H9 (cell line): ENCODE data around the gene IL18R1. TPM values are rescaled to one million over a fixed set of nuclear protein-coding genes. Genes with fewer than 3 reads are reported as not detected.

Experiments used
- DNase-seq: peaks from one replicate; pipeline ENCODE4 v3.0.0-alpha.2; 2017
- H2AFZ ChIP-seq: one replicate; pipeline ENCODE4 v1.6.1; 2013; ENCODE audit warnings: mild to moderate bottlenecking, low read length, control low read depth, moderate library complexity
- H2AK5ac ChIP-seq: 2 replicates; pipeline ENCODE4 v1.6.1; 2013; ENCODE audit warnings: low read length, control low read depth, mixed read lengths; ENCODE audit not compliant: insufficient read length
- H2BK120ac ChIP-seq: one replicate; pipeline ENCODE4 v1.6.1; 2013; ENCODE audit warnings: low read depth, mild to moderate bottlenecking, low read length, control low read depth, inconsistent platforms; ENCODE audit not compliant: poor library complexity, severe bottlenecking
- H2BK12ac ChIP-seq: 2 replicates; pipeline ENCODE4 v1.6.1; 2013; ENCODE audit warnings: low read length, control low read depth, mixed read lengths, low read depth; ENCODE audit not compliant: insufficient read length
- H2BK15ac ChIP-seq: 2 replicates; pipeline ENCODE4 v1.6.1; 2013; ENCODE audit warnings: low read depth, low read length, control low read depth
- H2BK20ac ChIP-seq: one replicate; pipeline ENCODE4 v1.6.1; 2013; ENCODE audit warnings: low read depth, mild to moderate bottlenecking, low read length, control low read depth, inconsistent platforms; ENCODE audit not compliant: poor library complexity, severe bottlenecking
- H2BK5ac ChIP-seq: 2 replicates; pipeline ENCODE4 v1.6.1; 2013; ENCODE audit warnings: low read length, control low read depth, mixed read lengths; ENCODE audit not compliant: insufficient read length
- H3K14ac ChIP-seq: 2 replicates; pipeline ENCODE4 v1.6.1; 2013; ENCODE audit warnings: low read length, control low read depth; ENCODE audit not compliant: insufficient read depth
- H3K18ac ChIP-seq: 2 replicates; pipeline ENCODE4 v1.6.1; 2013; ENCODE audit warnings: low read depth, mild to moderate bottlenecking, mixed read lengths, low read length, control low read depth; ENCODE audit not compliant: insufficient read length
- H3K23ac ChIP-seq: 2 replicates; pipeline ENCODE4 v1.6.1; 2013; ENCODE audit warnings: low read length, control low read depth, mixed read lengths, low read depth; ENCODE audit not compliant: insufficient read length
- H3K23me2 ChIP-seq: 2 replicates; pipeline ENCODE4 v1.6.1; 2013; ENCODE audit warnings: low read depth, mild to moderate bottlenecking, mixed read lengths, low read length, control low read depth; ENCODE audit not compliant: insufficient read length, poor library complexity, severe bottlenecking
- H3K27ac ChIP-seq: 2 replicates; pipeline ENCODE4 v1.5.1; 2013; ENCODE audit warnings: low read length, control low read depth, mixed read lengths, low read depth; ENCODE audit not compliant: insufficient read length
- H3K27me3 ChIP-seq: 2 replicates; pipeline ENCODE4 v1.6.1; 2013; ENCODE audit warnings: low read length, control low read depth, inconsistent platforms; ENCODE audit not compliant: insufficient read depth
- H3K4ac ChIP-seq: 2 replicates; pipeline ENCODE4 v1.6.1; 2013; ENCODE audit warnings: low read depth, mild to moderate bottlenecking, control low read depth, inconsistent platforms, low read length, moderate library complexity
- H3K4me1 ChIP-seq: 2 replicates; pipeline ENCODE4 v1.6.1; 2013; ENCODE audit warnings: low read length, control low read depth, inconsistent platforms; ENCODE audit not compliant: insufficient read depth
- H3K4me2 ChIP-seq: 2 replicates; pipeline ENCODE4 v1.6.1; 2013; ENCODE audit warnings: low read length, control low read depth, mixed read lengths; ENCODE audit not compliant: insufficient read length, insufficient read depth
- H3K56ac ChIP-seq: 2 replicates; pipeline ENCODE4 v1.6.1; 2013; ENCODE audit warnings: low read depth, mild to moderate bottlenecking, mixed read lengths, low read length, control low read depth; ENCODE audit not compliant: insufficient read length
- H3K79me1 ChIP-seq: 2 replicates; pipeline ENCODE4 v1.6.1; 2013; ENCODE audit warnings: low read depth, mild to moderate bottlenecking, moderate library complexity, low read length, control low read depth, inconsistent platforms; ENCODE audit not compliant: insufficient read depth, poor library complexity, severe bottlenecking
- H3K79me2 ChIP-seq: 2 replicates; pipeline ENCODE4 v1.6.1; 2013; ENCODE audit warnings: low read length, control low read depth, inconsistent platforms; ENCODE audit not compliant: insufficient read depth
- H3K9ac ChIP-seq: 2 replicates; pipeline ENCODE4 v1.6.1; 2013; ENCODE audit warnings: low read length, control low read depth, mixed read lengths; ENCODE audit not compliant: insufficient read length; ENCODE audit errors: extremely low read depth
- H3K9me3 ChIP-seq: one replicate; pipeline ENCODE4 v1.6.1; 2013; ENCODE audit warnings: low read depth, low read length, inconsistent platforms; ENCODE audit not compliant: control insufficient read depth
- H3T11ph ChIP-seq: one replicate; pipeline ENCODE4 v1.6.1; 2013; ENCODE audit warnings: mild to moderate bottlenecking, low read length, control low read depth, inconsistent platforms
- H4K20me1 ChIP-seq: one replicate; pipeline ENCODE4 v1.6.1; 2013; ENCODE audit not compliant: control insufficient read depth, insufficient read length, insufficient read depth
- H4K5ac ChIP-seq: 2 replicates; pipeline ENCODE4 v1.6.1; 2013; ENCODE audit warnings: low read depth, mild to moderate bottlenecking, mixed read lengths, low read length, control low read depth; ENCODE audit not compliant: insufficient read length
- H4K8ac ChIP-seq: replicated peaks from 2 replicates; pipeline ENCODE4 v1.6.1; 2013; ENCODE audit warnings: low read length, control low read depth, mixed read lengths, low read depth; ENCODE audit not compliant: insufficient read length
- H4K91ac ChIP-seq: 2 replicates; pipeline ENCODE4 v1.6.1; 2013; ENCODE audit warnings: low read depth, mild to moderate bottlenecking, moderate library complexity, mixed read lengths, low read length, control low read depth; ENCODE audit not compliant: insufficient read length
- H3K27ac Mint-ChIP-seq, 3 experiments: 2 replicates in 2 of 3; 3 replicates in 1 of 3; pipeline ENCODE4 v1.8.0; 2020 to 2021; ENCODE audit warnings: mixed read lengths in 3 of 3, mild to moderate bottlenecking in 1 of 3, moderate library complexity in 1 of 3
- H3K27me3 Mint-ChIP-seq: 2 replicates; pipeline ENCODE4 v1.8.0; 2021; ENCODE audit warnings: low read depth, mild to moderate bottlenecking, moderate library complexity, mixed read lengths
- H3K36me3 Mint-ChIP-seq, 3 experiments: 2 replicates in 2 of 3; 3 replicates in 1 of 3; pipeline ENCODE4 v1.8.0; 2020 to 2021; ENCODE audit warnings: low read depth in 3 of 3, mixed read lengths in 3 of 3; ENCODE audit not compliant: insufficient read depth in 1 of 3
- H3K4me1 Mint-ChIP-seq, 2 experiments: 2 replicates each; pipeline ENCODE4 v1.8.0; 2020; ENCODE audit warnings: mixed read lengths in 2 of 2
- H3K4me3 Mint-ChIP-seq, 2 experiments: 2 replicates in 1 of 2; 3 replicates in 1 of 2; pipeline ENCODE4 v1.8.0; 2020 to 2021; ENCODE audit warnings: mild to moderate bottlenecking in 2 of 2, mixed read lengths in 2 of 2, moderate library complexity in 1 of 2
- H3K9me3 Mint-ChIP-seq, 2 experiments: 2 replicates in 1 of 2; 3 replicates in 1 of 2; pipeline ENCODE4 v1.8.0; 2020; ENCODE audit warnings: mild to moderate bottlenecking in 2 of 2, mixed read lengths in 2 of 2, moderate library complexity in 1 of 2
- WGBS: extraction: QIAGEN DNeasy Blood & Tissue Kit; methylation state at CpG from one replicate; pipeline ENCODE4 v1.1.7; 2013; ENCODE audit warnings: missing lambda C conversion rate, low lambda C conversion rate, mixed read lengths; ENCODE audit not compliant: insufficient read length; ENCODE audit errors: extremely low coverage; 5-methylcytosine and 5-hydroxymethylcytosine counted together
- total RNA-seq: library from RNA; stranded (reverse); gene quantifications from 2 replicates; pipeline ENCODE4 v1.2.1, GENCODE V29; 2021
- TF ChIP-seq, protein P1 (sequence below): fragments of 200-600 bp; sonication (generic); conservative IDR thresholded peaks from 3 replicates; pipeline ENCODE4 v1.8.0; 2021; ENCODE audit warnings: antibody characterized with exemption, mild to moderate bottlenecking

IL18R1 gene
- total RNA-seq, 1 experiment from 2014 or later, result not detected

DNA sequence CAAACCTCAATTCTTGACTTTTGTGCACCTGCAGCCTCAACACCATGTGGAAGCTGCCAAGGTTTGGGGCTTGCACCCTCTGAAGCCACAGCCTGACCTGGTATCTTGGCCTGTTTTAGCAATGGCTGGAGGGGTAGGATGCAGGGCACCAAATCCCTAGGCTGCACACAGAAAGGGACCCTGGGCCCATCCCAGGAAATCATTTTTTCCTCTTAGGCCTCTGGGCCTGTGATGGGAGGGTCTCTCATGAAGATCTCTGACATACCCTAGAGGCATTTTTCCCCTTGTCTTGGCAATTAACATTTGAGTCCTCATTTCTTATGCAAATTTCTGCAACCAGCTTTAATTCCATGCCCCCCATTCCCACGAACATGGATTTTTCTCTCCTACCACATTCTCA, 10.2 kb downstream of the IL18R1 start:
- no peak overlapping the region for H4K5ac ChIP-seq
- no peak overlapping the region for H3T11ph ChIP-seq
- H2BK20ac ChIP-seq, result no peak overlapping the region
- Mint-ChIP-seq H3K36me3 (peaks cover 5 to 24% (median 19%) of the 10 kb centered on the region in 3 experiments), H3K9me3 (peaks cover 28 to 30% of the 10 kb centered on the region in 2 experiments), H3K27ac (no peak overlapping the region), H3K4me3 (no peak overlapping the region), H3K4me1 (peaks cover 6% of the 10 kb centered on the region in 2 experiments), H3K27me3 (peaks cover 2% of the 10 kb centered on the region)
- no peaks in the 10 kb centered on the region for H3K79me1 ChIP-seq
- H3K14ac ChIP-seq, result no peak overlapping the region
- no peak overlapping the region for H3K27ac ChIP-seq
- H3K9ac ChIP-seq, result no peak overlapping the region
- H3K23me2 ChIP-seq, result no peaks in the 10 kb centered on the region
- no peak overlapping the region for H2BK12ac ChIP-seq
- no peak overlapping the region for H2BK120ac ChIP-seq
- H3K4me2 ChIP-seq, result no peak overlapping the region
- peaks cover 16% of the 10 kb centered on the region for H3K9me3 ChIP-seq
- no peak overlapping the region for H4K8ac ChIP-seq
- H2AFZ ChIP-seq, result no peak overlapping the region
- no peak overlapping the region for H3K23ac ChIP-seq
- no peaks in the 10 kb centered on the region for H3K79me2 ChIP-seq
- H2AK5ac ChIP-seq, result no peak overlapping the region
- no CpG with 5 or more reads among the region's 1 CpG for WGBS
- H2BK15ac ChIP-seq, result no peak overlapping the region
- peaks cover 2% of the 10 kb centered on the region; the same call in 1 of the 2 replicates for H3K4me1 ChIP-seq
- no peak for DNase-seq
- TF ChIP-seq, protein P1, sequence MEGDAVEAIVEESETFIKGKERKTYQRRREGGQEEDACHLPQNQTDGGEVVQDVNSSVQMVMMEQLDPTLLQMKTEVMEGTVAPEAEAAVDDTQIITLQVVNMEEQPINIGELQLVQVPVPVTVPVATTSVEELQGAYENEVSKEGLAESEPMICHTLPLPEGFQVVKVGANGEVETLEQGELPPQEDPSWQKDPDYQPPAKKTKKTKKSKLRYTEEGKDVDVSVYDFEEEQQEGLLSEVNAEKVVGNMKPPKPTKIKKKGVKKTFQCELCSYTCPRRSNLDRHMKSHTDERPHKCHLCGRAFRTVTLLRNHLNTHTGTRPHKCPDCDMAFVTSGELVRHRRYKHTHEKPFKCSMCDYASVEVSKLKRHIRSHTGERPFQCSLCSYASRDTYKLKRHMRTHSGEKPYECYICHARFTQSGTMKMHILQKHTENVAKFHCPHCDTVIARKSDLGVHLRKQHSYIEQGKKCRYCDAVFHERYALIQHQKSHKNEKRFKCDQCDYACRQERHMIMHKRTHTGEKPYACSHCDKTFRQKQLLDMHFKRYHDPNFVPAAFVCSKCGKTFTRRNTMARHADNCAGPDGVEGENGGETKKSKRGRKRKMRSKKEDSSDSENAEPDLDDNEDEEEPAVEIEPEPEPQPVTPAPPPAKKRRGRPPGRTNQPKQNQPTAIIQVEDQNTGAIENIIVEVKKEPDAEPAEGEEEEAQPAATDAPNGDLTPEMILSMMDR, result no peak
- H3K27me3 ChIP-seq, result no peaks in the 10 kb centered on the region
- no peaks in the 10 kb centered on the region for H4K20me1 ChIP-seq
- H2BK5ac ChIP-seq, result no peak overlapping the region
- H3K4ac ChIP-seq, result no peak overlapping the region
- H3K18ac ChIP-seq, result no peak overlapping the region
- H4K91ac ChIP-seq, result no peak overlapping the region
- H3K56ac ChIP-seq, result no peak overlapping the region
